Right renal pelvis (tissue), 4 donors: ENCODE results near the gene PKN1. TPM values are rescaled to one million over a fixed set of nuclear protein-coding genes. Genes with fewer than 3 reads are reported as not detected.
A peak's percentile ranks its signal among the peaks of the same experiment; 100 is the strongest.
"Not testable (repeated sequence)": the region's sequence is repeated elsewhere in the genome, so short reads cannot be mapped to it uniquely, and the experiment has no call there.

Experiments used
- DNase-seq, 4 donors: peaks; one replicate each; pipeline ENCODE4 v3.0.0-alpha.2; 2013; ENCODE audit warnings: low read depth in 4 of 4, low spot score in 3 of 4, missing footprints in 1 of 4
- polyA plus RNA-seq, 4 donors: library from polyadenylated mRNA; unstranded; fragments of 120-200 nt; gene quantifications; one replicate each; pipeline ENCODE4 v1.2.1, GENCODE V29; 2013; ENCODE audit not compliant: insufficient read length in 4 of 4

PKN1 gene
- polyA plus RNA-seq, 4 donors, result 81.0 to 109 (median 83.2) TPM

- no peak for DNase-seq
These were observed 45.0 kb downstream of the PKN1 start for GRCh38 chr19:14478113-14478545.

DNA sequence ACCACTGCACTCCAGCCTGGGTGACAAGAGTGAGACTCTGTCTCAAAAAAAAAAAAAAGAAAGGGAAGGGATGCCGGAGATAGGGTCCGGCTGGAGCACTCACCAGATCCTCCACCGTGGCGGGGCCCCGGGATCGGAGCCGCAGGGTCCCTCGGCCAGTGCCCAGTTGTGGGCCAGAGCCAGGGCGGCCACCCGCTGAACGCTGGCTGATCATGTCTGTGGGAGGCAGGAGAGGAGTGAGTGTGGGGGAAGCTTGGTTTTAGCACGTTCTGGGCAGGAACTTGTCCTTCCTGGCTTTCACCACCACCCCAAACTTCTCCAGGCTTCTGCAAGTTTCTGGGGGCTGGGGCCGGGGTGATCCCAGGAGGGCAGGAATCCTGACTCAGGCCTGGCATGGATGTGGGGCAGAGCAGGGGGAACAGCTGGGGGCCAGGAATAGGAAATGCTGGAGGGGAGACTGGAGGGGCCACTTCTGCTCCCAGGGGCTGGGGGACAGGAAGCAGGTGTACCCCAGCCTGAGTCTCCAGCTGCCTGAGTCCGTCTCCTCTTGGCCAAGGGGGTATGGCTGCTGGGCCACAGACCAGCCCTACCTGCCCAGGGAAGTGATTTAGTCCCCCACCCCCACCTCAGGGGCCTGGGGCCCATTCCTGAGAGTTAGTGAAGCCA, 46.3 kb downstream of the PKN1 start:
- no peak for DNase-seq

DNA sequence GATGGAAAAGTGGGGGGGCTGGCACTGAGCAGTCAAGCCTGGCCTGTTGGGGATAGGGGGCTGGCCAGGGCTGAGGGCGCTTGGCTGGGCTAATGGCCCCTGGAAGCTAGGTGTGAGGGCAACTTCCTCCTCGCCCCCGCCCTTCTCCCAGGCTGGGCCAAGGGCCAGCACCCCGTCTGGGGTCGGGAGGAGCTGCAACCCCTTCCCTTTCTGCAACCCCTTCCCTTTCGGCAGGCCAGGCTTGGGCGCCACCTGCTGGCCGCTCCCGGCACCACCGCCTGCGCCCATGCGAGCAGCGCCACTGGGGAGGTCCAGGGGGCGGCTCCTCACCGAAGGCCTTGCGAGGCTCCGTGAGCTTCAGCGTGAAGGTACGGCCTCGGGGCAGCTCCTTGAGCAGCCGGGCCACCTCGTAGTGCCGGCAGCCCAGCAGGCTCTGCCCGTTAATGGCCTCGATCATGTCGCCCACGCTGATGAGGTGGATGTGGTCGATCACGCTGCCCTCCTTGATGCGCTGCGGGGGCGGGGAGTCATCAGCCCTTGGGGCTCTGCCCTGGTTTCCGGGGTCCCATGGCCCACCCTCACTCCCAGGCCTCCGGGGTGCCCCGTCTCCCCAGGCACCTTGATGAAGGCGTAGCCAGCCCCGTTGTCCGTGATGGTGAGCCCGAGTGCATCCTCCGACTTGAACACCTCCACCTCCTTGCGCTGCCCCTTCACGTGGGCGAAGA, 47.0 kb downstream of the PKN1 start:
- no peak for DNase-seq

DNA sequence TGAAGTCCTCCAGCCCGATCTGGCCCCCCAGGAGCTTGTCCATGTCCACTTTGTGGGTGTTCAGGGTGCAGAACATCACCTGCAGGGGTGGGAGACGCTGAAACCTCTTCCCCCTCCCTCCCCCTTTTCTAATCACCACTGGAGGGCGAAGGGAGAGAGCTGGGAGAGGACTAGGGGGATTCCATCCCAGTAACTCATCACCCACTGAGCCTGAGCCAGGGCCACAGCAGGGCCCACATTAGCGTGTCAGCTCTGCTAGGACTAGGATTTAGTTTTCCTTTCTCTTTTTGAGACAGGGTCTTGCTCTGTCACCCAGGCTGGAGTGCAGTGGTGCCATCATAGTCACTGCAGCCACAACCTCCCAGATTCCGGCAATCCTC, 47.6 kb downstream of the PKN1 start:
- DNase-seq, result no peak

GRCh38 chr19:14482172-14482941, 49.3 kb downstream of the PKN1 start:
- no peak for DNase-seq

DNA sequence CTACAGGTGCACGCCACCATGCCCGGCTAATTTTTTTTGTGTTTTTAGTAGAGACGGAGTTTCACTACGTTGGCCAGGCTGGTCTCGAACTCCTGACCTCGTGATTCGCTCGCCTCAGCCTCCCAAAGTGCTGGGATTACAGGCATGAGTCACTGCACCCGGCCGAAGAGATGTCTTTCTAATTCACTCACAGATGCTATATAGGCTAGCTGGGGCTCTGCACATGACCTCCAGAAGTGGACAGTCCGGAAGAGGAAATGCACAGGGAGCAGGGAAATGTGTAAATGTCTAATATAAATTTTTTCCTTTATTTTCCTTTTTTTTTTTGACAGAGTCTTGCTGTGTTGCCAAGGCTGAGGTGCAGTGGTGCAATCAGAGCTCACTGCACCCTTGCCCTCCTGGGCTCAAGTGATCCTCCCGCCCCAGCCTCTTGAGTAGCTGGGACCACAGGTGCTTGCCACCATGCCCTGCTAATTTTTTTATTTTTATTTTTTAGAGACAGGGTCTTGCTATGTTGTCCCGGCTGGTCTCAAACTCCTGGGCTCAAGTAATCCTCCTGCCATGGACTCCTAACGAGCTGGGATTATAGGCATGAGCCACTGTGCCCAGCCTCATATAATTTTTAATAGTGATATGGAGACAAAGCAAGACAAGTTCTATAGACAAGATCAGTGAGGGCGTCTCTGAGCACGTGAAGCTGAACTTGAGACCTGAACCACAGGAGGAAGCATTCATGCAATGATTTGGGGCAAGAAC, 54.4 kb downstream of the PKN1 start:
- no peak for DNase-seq

GRCh38 chr19:14492756-14493337, 59.7 kb downstream of the PKN1 start:
- DNase-seq, result no peak

- DNase-seq, result no peak
These were observed 61.3 kb downstream of the PKN1 start for GRCh38 chr19:14494411-14494810.

DNA sequence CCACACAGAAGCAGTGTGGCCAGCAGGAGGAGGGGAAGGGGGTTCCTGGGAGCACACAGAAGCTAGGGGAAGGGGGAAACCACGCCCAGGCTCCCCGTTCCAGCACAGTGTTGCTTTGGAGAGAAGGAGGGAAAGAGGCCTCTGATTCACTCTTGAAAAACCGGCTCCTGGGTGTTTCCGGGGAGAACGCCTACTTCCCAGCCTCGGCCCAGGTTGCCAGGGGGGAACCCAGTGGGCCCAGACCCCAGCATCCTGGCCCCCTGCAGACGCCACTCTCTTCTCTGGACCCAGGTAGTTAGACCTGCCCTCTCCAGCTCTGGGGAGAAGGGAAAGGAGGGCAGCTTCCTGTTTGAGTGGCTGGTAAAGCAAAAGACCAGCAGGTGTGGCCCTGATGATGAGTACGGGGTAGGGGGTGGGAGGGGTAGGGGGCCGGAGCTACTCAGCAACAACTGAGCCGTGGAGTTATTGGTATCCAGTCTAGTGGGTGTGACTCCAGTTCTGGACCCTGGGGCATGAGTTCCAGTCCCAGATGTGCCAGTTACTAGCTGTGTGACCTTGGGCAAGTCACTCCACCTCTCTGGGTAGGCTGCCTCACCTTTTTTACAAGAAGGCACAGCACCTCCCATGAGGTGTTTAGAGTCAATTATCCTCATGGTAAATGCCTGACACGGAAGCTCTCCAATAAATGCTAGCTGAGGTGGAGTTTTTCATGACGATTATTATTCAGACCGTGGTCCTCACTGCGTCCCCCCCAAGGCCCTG, 62.0 kb downstream of the PKN1 start:
- no peak for DNase-seq

GRCh38 chr19:14495672-14496028, 62.5 kb downstream of the PKN1 start:
- DNase-seq, result no peak

GRCh38 chr19:14496029-14496833, 63.1 kb downstream of the PKN1 start, which contains the start of gene GIPC1:
TSS of gene GIPC1 (minus strand) at chr19:14496127. CDS start at chr19:14482976, 13,151 bp downstream.
- DNase-seq, result peak; percentile 95 to 98 (median 96)

GRCh38 chr19:14496834-14497227, 63.7 kb downstream of the PKN1 start:
- DNase-seq, result no peak

DNA sequence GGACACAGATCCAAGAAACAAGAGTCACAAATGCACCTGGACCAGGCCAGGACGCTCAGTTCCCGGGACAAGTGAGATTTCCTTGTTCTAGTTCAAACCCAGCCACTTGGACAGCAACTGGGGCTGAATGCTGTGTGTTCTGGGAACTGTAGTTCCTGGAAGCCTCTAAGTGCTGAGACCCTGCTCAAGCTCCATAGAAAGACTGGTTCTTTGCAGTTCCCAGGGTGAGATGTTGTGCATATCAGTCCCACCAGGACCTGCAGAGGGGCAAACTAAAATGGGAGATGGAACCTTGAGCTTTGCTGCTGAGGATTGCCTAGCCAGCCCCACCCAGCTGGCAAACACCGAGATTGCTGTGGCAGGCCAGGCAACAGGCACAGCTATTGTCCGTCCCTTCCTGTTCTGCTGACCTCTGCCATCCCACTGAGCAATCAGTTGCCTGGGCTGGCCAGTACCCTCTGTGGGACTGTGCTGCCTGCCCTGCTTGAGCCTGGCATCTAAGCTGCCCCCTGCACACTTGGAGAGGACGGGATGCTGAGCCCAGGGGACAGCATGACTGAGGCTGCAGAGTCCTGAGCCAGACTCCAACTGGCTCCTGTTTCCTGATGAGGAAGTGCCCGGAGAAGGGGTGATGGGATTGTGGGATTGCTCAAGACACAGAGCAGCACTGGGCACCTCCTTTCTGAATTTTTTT, 64.3 kb downstream of the PKN1 start:
- no peak for DNase-seq

GRCh38 chr19:14502334-14503092, 69.4 kb downstream of the PKN1 start:
- no peak for DNase-seq

GRCh38 chr19:14503285-14503684, 70.2 kb downstream of the PKN1 start:
- DNase-seq, result no peak

GRCh38 chr19:14504575-14504974, 71.5 kb downstream of the PKN1 start:
- not testable (repeated sequence) for DNase-seq

GRCh38 chr19:14505488-14506239, 72.6 kb downstream of the PKN1 start:
- no peak for DNase-seq
